Neuronal stem cell (in vitro differentiated cells): ENCODE data around the gene BBOX1.

ENCODE experiments used
- DNase-seq: peaks from one replicate; pipeline ENCODE4 v3.0.0-alpha.2; 2013; ENCODE audit warnings: low spot score
- H2AFZ ChIP-seq: one replicate; pipeline ENCODE4 v1.6.1; 2013; ENCODE audit warnings: mild to moderate bottlenecking, low read length, inconsistent platforms
- H2AK5ac ChIP-seq: 2 replicates; pipeline ENCODE4 v1.6.1; 2013; ENCODE audit warnings: low read depth, mild to moderate bottlenecking, inconsistent platforms, low read length, moderate library complexity, mixed read lengths
- H2BK120ac ChIP-seq: 2 replicates; pipeline ENCODE4 v1.6.1; 2013; ENCODE audit warnings: low read depth, mild to moderate bottlenecking, inconsistent platforms, low read length, moderate library complexity, mixed read lengths
- H2BK12ac ChIP-seq: one replicate; pipeline ENCODE4 v1.6.1; 2013; ENCODE audit warnings: low read length, inconsistent platforms
- H2BK15ac ChIP-seq: 2 replicates; pipeline ENCODE4 v1.6.1; 2013; ENCODE audit warnings: mild to moderate bottlenecking, low read length, inconsistent platforms, mixed read lengths
- H2BK5ac ChIP-seq: one replicate; pipeline ENCODE4 v1.6.1; 2013; ENCODE audit warnings: inconsistent platforms, mild to moderate bottlenecking, low read length, moderate library complexity
- H3K14ac ChIP-seq: one replicate; pipeline ENCODE4 v1.6.1; 2013; ENCODE audit warnings: low read length, inconsistent platforms
- H3K18ac ChIP-seq: 2 replicates; pipeline ENCODE4 v1.6.1; 2013; ENCODE audit warnings: low read length, inconsistent platforms
- H3K23ac ChIP-seq: 2 replicates; pipeline ENCODE4 v1.6.1; 2013; ENCODE audit warnings: low read depth, mild to moderate bottlenecking, mixed read lengths, low read length, inconsistent platforms; ENCODE audit not compliant: poor library complexity
- H3K27ac ChIP-seq: replicated peaks from 3 replicates; pipeline ENCODE4 v1.5.1; 2013; ENCODE audit warnings: low read length, inconsistent platforms
- H3K27me3 ChIP-seq, 3 experiments: 2 replicates each; pipeline ENCODE4 v1.6.1; 2013; ENCODE audit warnings: low read length in 3 of 3, mild to moderate bottlenecking in 2 of 3, inconsistent platforms in 1 of 3, low read depth in 1 of 3, mixed read lengths in 1 of 3, moderate library complexity in 1 of 3; ENCODE audit not compliant: control insufficient read depth in 3 of 3, insufficient read depth in 3 of 3
- H3K36me3 ChIP-seq, 2 donors: replicated peaks in 1 of 2; 2 replicates each; pipeline ENCODE4 v1.6.1; 2013; ENCODE audit warnings: low read length in 2 of 2; ENCODE audit not compliant: control insufficient read depth in 2 of 2, insufficient read depth in 2 of 2
- H3K4ac ChIP-seq: 2 replicates; pipeline ENCODE4 v1.6.1; 2013; ENCODE audit warnings: inconsistent platforms, mild to moderate bottlenecking, low read length, moderate library complexity
- H3K4me1 ChIP-seq, 2 donors: 1 replicate in 1 of 2; 2 replicates in 1 of 2; pipeline ENCODE4 v1.6.1; 2013; ENCODE audit warnings: low read length in 2 of 2, low read depth in 1 of 2; ENCODE audit not compliant: control insufficient read depth in 2 of 2, insufficient read depth in 1 of 2
- H3K4me2 ChIP-seq: one replicate; pipeline ENCODE4 v1.6.1; 2013; ENCODE audit warnings: mild to moderate bottlenecking, low read length, inconsistent platforms; ENCODE audit not compliant: insufficient read depth, poor library complexity, severe bottlenecking
- H3K4me3 ChIP-seq, 2 donors: 2 replicates each; pipeline ENCODE4 v1.5.1; 2013; ENCODE audit warnings: low read length in 2 of 2, mild to moderate bottlenecking in 2 of 2, inconsistent platforms in 1 of 2, moderate library complexity in 1 of 2
- H3K79me1 ChIP-seq: one replicate; pipeline ENCODE4 v1.6.1; 2013; ENCODE audit warnings: low read depth, mild to moderate bottlenecking, inconsistent platforms, low read length, moderate library complexity
- H3K9ac ChIP-seq: one replicate; pipeline ENCODE4 v1.6.1; 2013; ENCODE audit warnings: mild to moderate bottlenecking, low read depth, low read length, inconsistent platforms; ENCODE audit not compliant: poor library complexity
- H3K9me3 ChIP-seq, 2 donors: replicated peaks in 1 of 2; 2 replicates each; pipeline versions ENCODE3 to v1.6.1; 2013; ENCODE audit warnings: low read length in 2 of 2, mild to moderate bottlenecking in 2 of 2, inconsistent platforms in 1 of 2, low read depth in 1 of 2, mixed read lengths in 1 of 2, moderate library complexity in 1 of 2; ENCODE audit not compliant: control insufficient read depth in 2 of 2, insufficient read depth in 1 of 2
- H4K8ac ChIP-seq: one replicate; pipeline ENCODE4 v1.6.1; 2013; ENCODE audit warnings: low read depth, mild to moderate bottlenecking, inconsistent platforms, low read length, moderate library complexity
- H4K91ac ChIP-seq: one replicate; pipeline ENCODE4 v1.6.1; 2013; ENCODE audit warnings: low read length, low read depth, mild to moderate bottlenecking, inconsistent platforms; ENCODE audit not compliant: poor library complexity
- WGBS, 2 donors: extraction: QIAGEN DNeasy Blood & Tissue Kit; methylation state at CpG; one replicate each; pipeline ENCODE4 v1.1.7; 2013; ENCODE audit warnings: missing lambda C conversion rate in 2 of 2, mixed read lengths in 1 of 2; ENCODE audit not compliant: insufficient read length in 2 of 2, insufficient replicate concordance in 1 of 2; ENCODE audit errors: extremely low coverage in 2 of 2; 5-methylcytosine and 5-hydroxymethylcytosine counted together

BBOX1 gene

DNA sequence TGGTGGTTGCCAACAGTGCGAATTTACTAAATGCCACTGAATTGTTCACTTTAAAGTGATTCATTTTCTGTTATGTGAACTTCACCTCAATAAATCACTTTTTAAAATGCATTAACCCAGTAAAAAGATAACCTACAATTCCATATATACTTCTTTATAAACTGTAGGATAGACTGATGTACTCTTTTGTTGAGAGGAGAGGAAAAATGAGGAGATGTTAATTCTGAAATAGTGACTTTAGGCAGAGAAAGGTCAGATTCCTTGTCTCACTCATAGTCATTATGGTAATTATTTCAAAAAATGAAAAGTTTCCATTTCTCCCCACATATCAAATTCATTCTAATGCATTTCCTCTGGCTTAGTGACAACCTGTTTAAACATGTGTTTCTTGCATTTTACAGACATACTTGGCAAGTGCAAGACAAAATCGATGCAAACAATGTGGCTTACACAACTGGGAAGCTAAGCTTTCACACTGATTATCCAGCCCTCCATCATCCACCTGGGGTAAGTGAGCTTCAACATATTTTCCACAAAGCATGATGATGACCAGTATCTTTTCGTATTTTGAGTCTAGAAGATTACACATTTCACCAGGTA is 74.5 kb downstream of the BBOX1 start:
- Histone ChIP-seq H3K18ac (no peak overlapping the region), H3K9ac (no peak overlapping the region)

GRCh38 chr11:27116684-27117083 is 76.1 kb downstream of the BBOX1 start:
- Histone ChIP-seq H3K4ac (no peak overlapping the region), H2AFZ (no peak overlapping the region), H2BK12ac (no peak overlapping the region), H3K4me3 (no peak overlapping the region), H3K79me1 (no peaks in the 10 kb centered on the region), H4K91ac (no peak overlapping the region), H2BK120ac (no peak overlapping the region), H3K4me1 (peaks cover 0 to 2% of the 10 kb centered on the region in 2 donors), H3K23ac (no peak overlapping the region), H3K9me3 (no peaks in the 10 kb centered on the region), H3K27me3 (peaks cover 0 to 1% (median 0%) of the 10 kb centered on the region in 3 experiments), H2AK5ac (no peak overlapping the region), H4K8ac (no peak overlapping the region), H3K18ac (no peak overlapping the region), H3K9ac (no peak overlapping the region), H3K14ac (no peak overlapping the region), H2BK15ac (no peak overlapping the region), H2BK5ac (no peak overlapping the region), H3K4me2 (no peak overlapping the region), H3K27ac (no peak overlapping the region), H3K36me3 (no peaks in the 10 kb centered on the region)
- WGBS, 2 donors, result no CpG with 5 or more reads among the region's 1 CpG
- no peak for DNase-seq

More for the DNA sequence above, 74.5 kb downstream of the BBOX1 start:
- no peaks in the 10 kb centered on the region for H3K36me3 ChIP-seq
- H3K4ac ChIP-seq, result no peak overlapping the region
- H3K4me3 ChIP-seq, result no peak overlapping the region
- no peak overlapping the region for H2BK5ac ChIP-seq
- no peak overlapping the region for H2BK15ac ChIP-seq
- H2AFZ ChIP-seq, result no peak overlapping the region
- H3K27me3 ChIP-seq, result peaks cover 0 to 1% (median 0%) of the 10 kb centered on the region in 3 experiments
- H2BK12ac ChIP-seq, result no peak overlapping the region
- DNase-seq, result no peak
- H3K4me1 ChIP-seq, result peaks cover 0 to 2% of the 10 kb centered on the region in 2 donors
- no peak overlapping the region for H2AK5ac ChIP-seq
- no peak overlapping the region for H4K8ac ChIP-seq
- no CpG with 5 or more reads among the region's 3 CpGs for WGBS, 2 donors
- H3K14ac ChIP-seq, result no peak overlapping the region
- no peak overlapping the region for H3K23ac ChIP-seq
- no peak overlapping the region for H3K27ac ChIP-seq
- no peak overlapping the region for H3K4me2 ChIP-seq
- no peaks in the 10 kb centered on the region for H3K9me3 ChIP-seq
- H4K91ac ChIP-seq, result no peak overlapping the region
- no peak overlapping the region for H2BK120ac ChIP-seq
- H3K79me1 ChIP-seq, result no peaks in the 10 kb centered on the region

DNA sequence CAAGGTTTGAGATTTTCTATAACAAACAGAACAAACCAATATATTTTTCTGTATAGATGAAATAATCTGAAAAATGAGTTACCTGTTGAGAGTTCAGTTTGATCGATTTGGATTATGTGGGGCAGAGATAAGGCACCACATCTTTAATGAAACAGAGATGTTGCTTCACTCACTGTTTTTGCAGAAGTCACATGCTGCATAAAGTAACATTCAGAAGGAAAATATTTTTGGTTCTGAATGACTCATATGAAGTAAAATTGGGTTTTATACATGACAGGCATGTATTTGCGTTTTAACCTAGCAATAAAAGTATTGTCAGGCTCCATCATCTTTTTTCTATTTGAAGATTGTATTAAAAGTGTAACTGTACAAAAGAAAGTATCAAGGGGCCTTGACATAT is 77.8 kb downstream of the BBOX1 start:
- Histone ChIP-seq H2BK12ac (no peak overlapping the region), H4K8ac (no peak overlapping the region), H3K4me1 (peaks cover 0 to 2% of the 10 kb centered on the region in 2 donors), H3K27ac (no peak overlapping the region), H3K4ac (no peak overlapping the region), H2AK5ac (no peak overlapping the region), H3K23ac (no peak overlapping the region), H3K18ac (no peak overlapping the region), H3K79me1 (no peaks in the 10 kb centered on the region), H2BK15ac (no peak overlapping the region), H3K27me3 (peaks cover 0 to 1% (median 0%) of the 10 kb centered on the region in 3 experiments), H3K14ac (no peak overlapping the region), H3K4me3 (no peak overlapping the region), H3K4me2 (no peak overlapping the region), H3K9ac (no peak overlapping the region), H4K91ac (no peak overlapping the region), H2BK5ac (no peak overlapping the region), H3K36me3 (no peaks in the 10 kb centered on the region), H3K9me3 (no peaks in the 10 kb centered on the region), H2BK120ac (no peak overlapping the region), H2AFZ (no peak overlapping the region)
- no peak for DNase-seq
- no CpG with 5 or more reads among the region's 2 CpGs for WGBS, 2 donors

DNA sequence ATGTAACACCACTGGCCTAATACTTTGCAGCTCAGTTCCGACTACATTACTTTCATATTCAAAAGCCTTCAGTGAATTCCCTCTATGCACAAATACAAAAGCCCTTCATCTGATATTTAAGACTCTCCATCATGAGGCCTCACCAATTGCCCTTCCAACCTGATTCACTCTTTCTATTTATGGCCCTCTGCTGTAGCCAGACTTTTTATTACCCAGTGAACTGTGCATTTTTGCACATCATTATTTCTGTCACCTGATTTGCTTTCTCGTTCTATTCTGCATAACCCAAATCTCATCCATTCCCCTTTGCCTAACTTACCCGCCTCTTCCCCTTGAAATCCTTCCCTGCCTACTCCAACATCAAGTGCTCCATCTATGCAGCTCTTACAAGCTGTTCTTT is 78.3 kb downstream of the BBOX1 start:
- H3K27ac ChIP-seq, result no peak overlapping the region
- no peak overlapping the region for H4K8ac ChIP-seq
- H3K9me3 ChIP-seq, result no peaks in the 10 kb centered on the region
- peaks cover 0 to 1% (median 0%) of the 10 kb centered on the region in 3 experiments for H3K27me3 ChIP-seq
- no peak overlapping the region for H2AK5ac ChIP-seq
- WGBS, 2 donors, result no CpG with 5 or more reads among the region's 3 CpGs
- H3K18ac ChIP-seq, result no peak overlapping the region
- no peak overlapping the region for H3K9ac ChIP-seq
- no peak overlapping the region for H2BK120ac ChIP-seq
- H3K23ac ChIP-seq, result no peak overlapping the region
- H3K14ac ChIP-seq, result no peak overlapping the region
- H3K36me3 ChIP-seq, result no peaks in the 10 kb centered on the region
- H3K4ac ChIP-seq, result no peak overlapping the region
- H3K79me1 ChIP-seq, result no peaks in the 10 kb centered on the region
- H2BK15ac ChIP-seq, result no peak overlapping the region
- no peak for DNase-seq
- H2BK5ac ChIP-seq, result no peak overlapping the region
- H3K4me2 ChIP-seq, result no peak overlapping the region
- H4K91ac ChIP-seq, result no peak overlapping the region
- H2BK12ac ChIP-seq, result no peak overlapping the region
- H2AFZ ChIP-seq, result no peak overlapping the region
- no peak overlapping the region for H3K4me3 ChIP-seq
- peaks cover 0 to 2% of the 10 kb centered on the region in 2 donors for H3K4me1 ChIP-seq
